Thyroid gland (tissue), 4 donors: ENCODE data around the gene LHPP. TPM values are rescaled to one million over a fixed set of nuclear protein-coding genes. Genes with fewer than 3 reads are reported as not detected.

Source experiments
- DNase-seq, 2 donors: peaks; one replicate each; pipeline ENCODE4 v3.0.0-alpha.2; 2019
- H3K27ac ChIP-seq, 3 donors: fragments of 200-600 bp; sonication (generic); 1 replicate in 2 of 3; 2 replicates in 1 of 3; pipeline ENCODE4 v1.5.1; 2016 to 2019; ENCODE audit warnings: mild to moderate bottlenecking in 1 of 3, moderate library complexity in 1 of 3
- H3K27me3 ChIP-seq: fragments of 200-600 bp; sonication (generic); one replicate; pipeline ENCODE4 v1.5.1; 2019
- H3K36me3 ChIP-seq, 2 donors: fragments of 200-600 bp; sonication (generic); one replicate each; pipeline ENCODE4 v1.5.1; 2016 to 2019
- H3K4me1 ChIP-seq, 2 donors: fragments of 200-600 bp; sonication (generic); one replicate each; pipeline ENCODE4 v1.5.1; 2017 to 2019
- H3K4me3 ChIP-seq, 3 donors: fragments of 200-600 bp; sonication (generic); replicated peaks in 1 of 3; 1 replicate in 2 of 3; 2 replicates in 1 of 3; pipeline ENCODE4 v1.5.1; 2016; ENCODE audit warnings: mild to moderate bottlenecking in 1 of 3
- H3K9me3 ChIP-seq: fragments of 200-600 bp; sonication (generic); one replicate; pipeline ENCODE4 v1.5.1; 2017
- CTCF ChIP-seq, 6 experiments: fragments of 200-600 bp in 3 of 6; fragments of 450-650 bp in 3 of 6; sonication (generic) in 3 of 6; IDR thresholded peaks; one replicate each; pipeline ENCODE4 v1.5.1; 2016 to 2019; ENCODE audit warnings: antibody characterized with exemption in 6 of 6, mild to moderate bottlenecking in 2 of 6, inconsistent platforms in 1 of 6, moderate library complexity in 1 of 6
- POLR2A ChIP-seq, 2 donors: fragments of 450-650 bp; IDR thresholded peaks; one replicate each; pipeline ENCODE4 v1.6.1; 2017; ENCODE audit warnings: antibody characterized with exemption in 2 of 2, mild to moderate bottlenecking in 2 of 2, moderate library complexity in 1 of 2
- WGBS, 2 donors: methylation state at CpG; one replicate each; pipeline ENCODE4 v1.1.5; 2017; 5-methylcytosine and 5-hydroxymethylcytosine counted together
- intact Hi-C: fragments of 100-400 bp; cut with DNase I; formaldehyde crosslinking; loops from one replicate; pipeline ENCODE4 v1.15.1; 2023
- total RNA-seq, 4 donors: library from RNA; depleted of rRNA; stranded (reverse); fragments of >200 nt; gene quantifications; one replicate each; pipeline ENCODE4 v1.2.3, GENCODE V29; 2016

Gene LHPP
- total RNA-seq, 4 donors from 2014 or later: 8.3 to 69.9 (median 48.3) TPM

GRCh38 chr10:124644236-124644635 is 182.6 kb downstream of the LHPP start:
- Histone ChIP-seq H3K27me3 (no peaks in the 10 kb centered on the region), H3K36me3 (no peaks in the 10 kb centered on the region), H3K27ac (peak overlapping the region in 2 of 3 donors; percentile 86 to 92), H3K9me3 (no peaks in the 10 kb centered on the region), H3K4me1 (peaks cover 88 to 98% of the 10 kb centered on the region in 2 donors), H3K4me3 (no peak overlapping the region)
- no peak for DNase-seq
- intact Hi-C loops: no loop called here
- TF ChIP-seq POLR2A (IDR thresholded peaks at IDR 0.05): no peak
- TF ChIP-seq CTCF (IDR thresholded peaks at IDR 0.05): no peak
- 73 to 100% methylated on average over 1 to 4 of the region's 4 CpGs for WGBS, 2 donors

- TF ChIP-seq CTCF (IDR thresholded peaks at IDR 0.05) (no peak), POLR2A (IDR thresholded peaks at IDR 0.05) (no peak)
- Histone ChIP-seq H3K27me3 (no peaks in the 10 kb centered on the region), H3K4me3 (no peak overlapping the region), H3K27ac (peak overlapping the region in 2 of 3 donors; percentile 86 to 92), H3K9me3 (no peaks in the 10 kb centered on the region), H3K36me3 (no peaks in the 10 kb centered on the region), H3K4me1 (peaks cover 88 to 97% of the 10 kb centered on the region in 2 donors)
- intact Hi-C loops: no loop called here
- DNase-seq: no peak
- WGBS, 2 donors: 96 to 99% methylated on average over 8 to 10 of the region's 10 CpGs
Observed at GRCh38 chr10:124644771-124645415, 183.3 kb downstream of the LHPP start.

DNA sequence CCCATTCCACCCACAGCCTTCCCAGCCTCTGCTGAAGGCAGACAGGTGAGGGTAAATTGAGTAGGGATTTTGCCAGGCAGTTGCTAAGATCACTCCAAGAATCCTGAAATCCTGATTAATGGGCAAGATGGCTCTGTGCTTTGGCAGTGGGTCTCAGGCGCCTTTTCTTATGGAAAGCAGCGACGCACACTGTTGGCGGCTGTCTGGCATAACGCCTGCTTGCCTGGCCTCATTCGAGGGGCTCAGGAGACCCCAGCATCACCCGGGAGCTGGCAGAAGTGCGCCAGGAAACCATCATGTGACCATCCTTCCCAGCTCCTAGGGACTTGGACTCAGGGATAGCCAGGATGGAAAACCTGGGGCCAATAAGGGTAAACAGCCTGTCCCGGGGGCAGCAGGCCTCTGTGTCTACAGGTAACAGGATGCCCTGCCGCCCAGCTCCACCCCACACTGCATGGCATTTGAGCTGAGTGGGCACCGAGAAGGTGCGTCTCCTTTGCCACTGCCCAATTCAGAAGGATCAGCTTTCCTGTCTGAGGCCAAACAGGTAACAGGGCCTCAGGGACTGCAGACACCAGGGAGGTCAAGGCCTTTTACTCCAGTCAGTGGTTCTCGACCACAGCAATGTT is 184.0 kb downstream of the LHPP start:
- H3K4me1 ChIP-seq: peaks cover 88 to 96% of the 10 kb centered on the region in 2 donors
- H3K9me3 ChIP-seq: no peaks in the 10 kb centered on the region
- H3K27me3 ChIP-seq: no peaks in the 10 kb centered on the region
- no peaks in the 10 kb centered on the region for H3K36me3 ChIP-seq
- DNase-seq: no peak
- 87 to 89% methylated on average over 10 to 13 of the region's 13 CpGs for WGBS, 2 donors
- intact Hi-C loops: no loop called here
- TF ChIP-seq CTCF (IDR thresholded peaks at IDR 0.05): no peak
- TF ChIP-seq POLR2A (IDR thresholded peaks at IDR 0.05): no peak
- H3K27ac ChIP-seq: peak overlapping the region in 2 of 3 donors; percentile 86 to 92
- no peak overlapping the region for H3K4me3 ChIP-seq

- 74 to 83% methylated on average over 18 to 19 of the region's 19 CpGs for WGBS, 2 donors
- TF ChIP-seq CTCF (IDR thresholded peaks at IDR 0.05) (no peak), POLR2A (IDR thresholded peaks at IDR 0.05) (no peak)
- Histone ChIP-seq H3K27ac (peak overlapping the region; percentile 33 to 92 (median 86)), H3K36me3 (no peaks in the 10 kb centered on the region), H3K9me3 (no peaks in the 10 kb centered on the region), H3K4me1 (peaks cover 85 to 95% of the 10 kb centered on the region in 2 donors), H3K27me3 (no peaks in the 10 kb centered on the region), H3K4me3 (no peak overlapping the region)
- DNase-seq: peak; percentile 56 to 62
- intact Hi-C loops: no loop called here
Observed at GRCh38 chr10:124646483-124647352, 185.1 kb downstream of the LHPP start.
